Nephron progenitor cell (in vitro differentiated cells): ENCODE measurements around the gene CGB2.
A peak's percentile ranks its signal among the peaks of the same experiment; 100 is the strongest.
"Not testable (repeated sequence)": the region's sequence is repeated elsewhere in the genome, so short reads cannot be mapped to it uniquely, and the experiment has no call there.

Experiments
- DNase-seq: peaks from one replicate; pipeline ENCODE4 v3.0.0; 2021
- H3K27ac Mint-ChIP-seq: 2 replicates; pipeline ENCODE4 v1.8.0; 2021; ENCODE audit warnings: mild to moderate bottlenecking, moderate library complexity, mixed read lengths
- H3K27me3 Mint-ChIP-seq: 2 replicates; pipeline ENCODE4 v1.8.0; 2021; ENCODE audit warnings: mild to moderate bottlenecking, low read depth, mixed read lengths; ENCODE audit not compliant: poor library complexity
- H3K36me3 Mint-ChIP-seq: 2 replicates; pipeline ENCODE4 v1.8.0; 2021; ENCODE audit warnings: low read depth, mixed read lengths
- H3K4me1 Mint-ChIP-seq: 2 replicates; pipeline ENCODE4 v1.8.0; 2021; ENCODE audit warnings: mixed read lengths
- H3K4me3 Mint-ChIP-seq: 2 replicates; pipeline ENCODE4 v1.8.0; 2021; ENCODE audit warnings: mild to moderate bottlenecking, moderate library complexity, mixed read lengths
- H3K9me3 Mint-ChIP-seq: 2 replicates; pipeline ENCODE4 v1.8.0; 2021; ENCODE audit warnings: mild to moderate bottlenecking, moderate library complexity, mixed read lengths
- TF ChIP-seq, protein P1 (sequence below): fragments of 200-600 bp; sonication (generic); IDR thresholded peaks from 2 replicates; pipeline ENCODE4 v1.5.0; 2021; ENCODE audit warnings: antibody characterized with exemption

Gene CGB2

GRCh38 chr19:49014123-49014869 lies 17.4 kb upstream of the CGB2 start:
- Mint-ChIP-seq H3K9me3 (no peaks in the 10 kb centered on the region), H3K36me3 (peaks cover 35% of the 10 kb centered on the region), H3K4me3 (no peak overlapping the region), H3K27me3 (peaks cover 20% of the 10 kb centered on the region), H3K27ac (no peak overlapping the region), H3K4me1 (peaks cover 5% of the 10 kb centered on the region)
- TF ChIP-seq, protein P1, sequence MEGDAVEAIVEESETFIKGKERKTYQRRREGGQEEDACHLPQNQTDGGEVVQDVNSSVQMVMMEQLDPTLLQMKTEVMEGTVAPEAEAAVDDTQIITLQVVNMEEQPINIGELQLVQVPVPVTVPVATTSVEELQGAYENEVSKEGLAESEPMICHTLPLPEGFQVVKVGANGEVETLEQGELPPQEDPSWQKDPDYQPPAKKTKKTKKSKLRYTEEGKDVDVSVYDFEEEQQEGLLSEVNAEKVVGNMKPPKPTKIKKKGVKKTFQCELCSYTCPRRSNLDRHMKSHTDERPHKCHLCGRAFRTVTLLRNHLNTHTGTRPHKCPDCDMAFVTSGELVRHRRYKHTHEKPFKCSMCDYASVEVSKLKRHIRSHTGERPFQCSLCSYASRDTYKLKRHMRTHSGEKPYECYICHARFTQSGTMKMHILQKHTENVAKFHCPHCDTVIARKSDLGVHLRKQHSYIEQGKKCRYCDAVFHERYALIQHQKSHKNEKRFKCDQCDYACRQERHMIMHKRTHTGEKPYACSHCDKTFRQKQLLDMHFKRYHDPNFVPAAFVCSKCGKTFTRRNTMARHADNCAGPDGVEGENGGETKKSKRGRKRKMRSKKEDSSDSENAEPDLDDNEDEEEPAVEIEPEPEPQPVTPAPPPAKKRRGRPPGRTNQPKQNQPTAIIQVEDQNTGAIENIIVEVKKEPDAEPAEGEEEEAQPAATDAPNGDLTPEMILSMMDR, result no peak
- no peak for DNase-seq

DNA sequence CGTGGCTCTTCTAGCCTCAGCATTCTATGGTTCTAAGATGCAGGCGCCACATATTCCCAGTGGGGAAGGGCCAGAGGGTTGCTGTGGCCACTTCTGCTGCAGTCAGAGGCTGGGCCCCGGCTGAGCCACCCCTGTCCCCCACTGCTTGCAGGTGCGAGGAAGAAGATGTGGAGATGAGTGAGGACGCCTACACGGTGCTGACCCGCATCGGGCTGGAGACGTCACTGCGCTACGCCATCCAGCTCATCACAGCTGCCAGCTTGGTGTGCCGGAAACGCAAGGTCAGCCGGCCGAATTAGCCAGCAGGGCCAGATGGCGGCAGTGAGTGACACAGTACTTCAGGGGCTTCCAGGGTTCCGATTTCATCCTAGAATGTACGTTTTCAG lies 16.8 kb upstream of the CGB2 start:
- Mint-ChIP-seq H3K4me1 (peaks cover 9% of the 10 kb centered on the region), H3K27me3 (peaks cover 21% of the 10 kb centered on the region), H3K27ac (no peak overlapping the region), H3K36me3 (peaks cover 34% of the 10 kb centered on the region), H3K9me3 (no peaks in the 10 kb centered on the region), H3K4me3 (no peak overlapping the region)
- DNase-seq, result no peak
- TF ChIP-seq, protein P1, result no peak

GRCh38 chr19:49016067-49016839 lies 15.4 kb upstream of the CGB2 start:
- TF ChIP-seq, protein P1, result no peak
- no peak overlapping the region for H3K27ac Mint-ChIP-seq
- DNase-seq, result no peak
- H3K9me3 Mint-ChIP-seq, result no peaks in the 10 kb centered on the region
- H3K27me3 Mint-ChIP-seq, result peaks cover 31% of the 10 kb centered on the region
- no peak overlapping the region for H3K4me3 Mint-ChIP-seq
- peaks cover 23% of the 10 kb centered on the region for H3K36me3 Mint-ChIP-seq
- peaks cover 23% of the 10 kb centered on the region for H3K4me1 Mint-ChIP-seq

GRCh38 chr19:49017041-49017665 lies 14.5 kb upstream of the CGB2 start, which contains the start of gene LHB:
LHB (minus strand) TSS chr19:49017091; CDS start chr19:49017081, 10 bp downstream.
- Mint-ChIP-seq H3K9me3 (no peaks in the 10 kb centered on the region), H3K36me3 (peaks cover 23% of the 10 kb centered on the region)

GRCh38 chr19:49017666-49018351 lies 13.9 kb upstream of the CGB2 start:
- no peak overlapping the region for H3K27ac Mint-ChIP-seq
- no peaks in the 10 kb centered on the region for H3K9me3 Mint-ChIP-seq
- H3K27me3 Mint-ChIP-seq, result peaks cover 31% of the 10 kb centered on the region
- DNase-seq, result peak; percentile 70
- TF ChIP-seq, protein P1, result peak; percentile 46
- peaks cover 28% of the 10 kb centered on the region for H3K4me1 Mint-ChIP-seq
- peak overlapping the region; percentile 45 for H3K4me3 Mint-ChIP-seq
- H3K36me3 Mint-ChIP-seq, result peaks cover 16% of the 10 kb centered on the region

More at GRCh38 chr19:49017041-49017665, 14.5 kb upstream of the CGB2 start, which contains the start of gene LHB:
- peaks cover 31% of the 10 kb centered on the region for H3K27me3 Mint-ChIP-seq
- DNase-seq, result no peak
- H3K4me3 Mint-ChIP-seq, result peak within 1 kb of the TSS; percentile 45
- no peak within 1 kb of the TSS for H3K27ac Mint-ChIP-seq
- peaks cover 28% of the 10 kb centered on the region for H3K4me1 Mint-ChIP-seq
- TF ChIP-seq, protein P1, result no peak

DNA sequence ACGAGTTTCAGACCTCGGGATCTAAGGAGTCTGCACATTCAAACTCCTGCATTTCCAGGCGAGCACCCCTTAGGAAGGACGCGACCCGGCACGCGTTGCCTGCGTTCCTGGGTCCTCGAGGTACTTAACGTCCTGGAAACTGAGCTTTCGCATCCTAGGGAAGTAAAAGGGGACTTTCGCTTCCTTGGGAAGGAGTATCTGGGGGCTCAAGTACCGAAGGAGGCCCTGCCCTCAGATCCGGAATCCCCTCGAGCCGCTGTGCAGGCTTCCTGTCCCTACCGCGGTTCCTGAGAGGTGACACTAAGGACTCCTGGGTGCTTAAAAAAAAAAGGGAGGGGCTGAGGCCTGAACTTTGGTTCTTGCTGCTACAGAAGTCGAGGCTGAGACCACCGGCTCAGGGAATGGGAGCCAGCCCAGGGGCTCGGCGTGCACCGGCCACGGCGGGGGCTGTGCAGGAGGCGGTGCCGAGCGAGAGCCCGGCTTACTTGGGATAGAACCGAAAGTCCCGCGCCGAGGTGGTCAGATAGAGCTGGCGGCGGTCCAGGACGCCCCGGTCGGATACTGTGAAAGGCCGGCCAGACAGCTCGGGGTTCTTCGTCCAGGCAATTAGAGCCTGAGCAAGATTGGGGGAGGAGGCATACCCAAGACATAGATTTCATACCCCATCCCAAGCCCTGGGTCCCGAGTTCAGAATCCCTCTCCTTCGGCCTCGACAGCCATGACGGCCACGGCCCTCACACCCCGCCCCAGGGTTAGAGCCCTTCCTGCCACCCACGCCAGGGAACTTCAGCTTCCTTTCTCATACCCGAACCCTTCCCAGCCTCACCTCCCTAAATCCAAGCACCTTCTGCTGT lies 13.1 kb upstream of the CGB2 start:
- Mint-ChIP-seq H3K4me1 (peaks cover 28% of the 10 kb centered on the region), H3K4me3 (peak overlapping the region; percentile 68), H3K36me3 (peaks cover 16% of the 10 kb centered on the region), H3K27me3 (peaks cover 32% of the 10 kb centered on the region)
- not testable (repeated sequence) for H3K27ac Mint-ChIP-seq, DNase-seq, H3K9me3 Mint-ChIP-seq
